Activated CD4-positive, alpha-beta T cell treated with anti-CD3 and anti-CD28 coated beads for 36 hours (primary cell): ENCODE data around the gene RAPGEF3. TPM values are rescaled to one million over a fixed set of nuclear protein-coding genes. Genes with fewer than 3 reads are reported as not detected.

Experiments
- ATAC-seq: fragments of 200-7000 bp; cut with Tn5 transposase; one replicate; pipeline ENCODE4 v1.10.0; 2021; ENCODE audit warnings: mild to moderate bottlenecking, moderate library complexity
- CTCF ChIA-PET: fragments of 350-600 bp; sonication (Branson Sonifier 250); formaldehyde crosslinking; loops from one replicate; lab custom pipeline; 2021; ENCODE audit warnings: antibody characterized with exemption; lab: Charles Lee
- POLR2A ChIA-PET: fragments of 350-600 bp; sonication (Branson Sonifier 250); formaldehyde crosslinking; loops from one replicate; lab custom pipeline; 2021; ENCODE audit warnings: antibody characterized with exemption, inconsistent platforms; lab: Charles Lee
- DNase-seq: peaks from one replicate; pipeline ENCODE4 v3.0.0-alpha.2; 2020
- H3K27ac Mint-ChIP-seq: one replicate; pipeline ENCODE4 v1.8.0; 2021; ENCODE audit warnings: mixed read lengths
- H3K27me3 Mint-ChIP-seq: one replicate; pipeline ENCODE4 v1.8.0; 2021; ENCODE audit warnings: mixed read lengths
- H3K36me3 Mint-ChIP-seq: one replicate; pipeline ENCODE4 v1.8.0; 2021; ENCODE audit warnings: low read depth, mixed read lengths
- H3K4me1 Mint-ChIP-seq: one replicate; pipeline ENCODE4 v1.8.0; 2021; ENCODE audit warnings: mixed read lengths
- H3K4me3 Mint-ChIP-seq: one replicate; pipeline ENCODE4 v1.8.0; 2021; ENCODE audit warnings: mild to moderate bottlenecking, moderate library complexity, mixed read lengths
- H3K9me3 Mint-ChIP-seq: one replicate; pipeline ENCODE4 v1.8.0; 2021; ENCODE audit warnings: low read depth, mixed read lengths
- intact Hi-C, 2 experiments: fragments of 100-400 bp; cut with DNase I in 1 of 2; cut with micrococcal nuclease in 1 of 2; formaldehyde crosslinking; loops; one replicate each; pipeline versions ENCODE4 v1.14.2 to v1.15.1; 2022 to 2024; cut with DNase I, micrococcal nuclease
- total RNA-seq, 2 experiments: library from RNA; stranded (reverse); gene quantifications; one replicate each; pipeline ENCODE4 v1.2.3, GENCODE V29; 2021

The RAPGEF3 gene
- total RNA-seq, 2 experiments from 2014 or later = 0.43 to 0.83 TPM

DNA sequence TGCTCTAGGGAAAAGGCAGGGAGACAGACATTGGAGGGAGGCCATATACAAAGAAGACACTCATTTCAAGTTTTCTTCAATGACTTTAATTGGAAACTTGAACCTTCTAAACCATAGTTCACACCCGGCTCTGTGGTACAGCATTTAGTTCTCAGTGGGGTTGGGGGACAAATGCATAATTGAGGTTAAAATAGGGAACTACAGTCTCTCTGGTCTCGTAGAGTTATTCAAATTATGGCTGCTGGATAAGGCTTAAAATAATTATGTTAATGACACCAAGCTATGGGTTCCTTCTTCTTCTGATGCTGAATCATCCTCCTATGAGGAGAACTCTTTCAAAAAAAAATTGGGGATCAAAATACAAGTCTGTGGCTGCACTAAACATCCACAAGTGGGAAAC lies 49.0 kb downstream of the RAPGEF3 start:
- H3K27ac Mint-ChIP-seq = no peak overlapping the region

DNA sequence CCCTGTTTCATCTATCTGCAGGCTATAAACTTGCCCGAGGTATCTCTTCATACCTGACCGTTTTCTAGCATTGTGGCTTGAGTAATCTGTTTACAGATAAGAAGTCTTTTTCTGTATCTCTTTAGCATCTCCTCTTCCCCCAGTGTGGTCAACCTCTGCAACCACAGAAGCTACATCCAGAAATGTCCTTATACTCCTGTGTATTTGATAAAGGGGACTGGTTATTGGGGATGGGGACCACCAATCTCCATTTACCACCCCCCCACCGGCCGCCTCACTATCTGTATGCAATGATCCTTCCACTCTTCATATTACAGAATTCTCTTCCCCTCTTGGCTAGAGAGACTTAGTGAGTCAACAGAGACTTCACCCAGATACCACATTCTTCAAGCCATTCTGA lies 49.4 kb downstream of the RAPGEF3 start:
- ATAC-seq (no peak), DNase-seq (no peak)
- H3K36me3 Mint-ChIP-seq = peaks cover 2% of the 10 kb centered on the region
- H3K27me3 Mint-ChIP-seq = no peaks in the 10 kb centered on the region
- no peaks in the 10 kb centered on the region for H3K9me3 Mint-ChIP-seq
- peaks cover 29% of the 10 kb centered on the region for H3K4me1 Mint-ChIP-seq
- ChIA-PET POLR2A (interaction anchor here (0.7 kb wide), 2 partner anchors 38 to 589 kb away, joined by 3 to 4 read pairs; no protein-coding TSS in a partner anchor), CTCF (interaction anchor here (0.6 to 22.8 kb wide), 2 partner anchors 15 to 64 kb away, joined by 5 to 341 read pairs; partner anchors contain the start of gene SLC48A1)
- H3K4me3 Mint-ChIP-seq = no peak overlapping the region
- intact Hi-C loops = loop anchor here (5.0 to 10.0 kb wide), 6 partner anchors 352 to 1494 kb away; partner anchors contain the start of genes CCDC184 (in 1 of the 2), SENP1 (in 1 of the 2) and SLC38A2 (in 1 of the 2)
- no peak overlapping the region for H3K27ac Mint-ChIP-seq

More for the DNA sequence above, 49.0 kb downstream of the RAPGEF3 start:
- DNase-seq (no peak), ATAC-seq (no peak)
- ChIA-PET CTCF (interaction anchor here (0.6 to 22.8 kb wide), 10 partner anchors 13 to 600 kb away, joined by 3 to 341 read pairs (median 3); partner anchors contain the start of gene SLC48A1), POLR2A (interaction anchor here (0.7 kb wide), 2 partner anchors 39 to 589 kb away, joined by 3 to 4 read pairs; no protein-coding TSS in a partner anchor)
- no peaks in the 10 kb centered on the region for H3K9me3 Mint-ChIP-seq
- intact Hi-C loops = loop anchor here (5.0 to 10.0 kb wide), 6 partner anchors 352 to 1495 kb away; partner anchors contain the start of genes CCDC184 (in 1 of the 2), SENP1 (in 1 of the 2) and SLC38A2 (in 1 of the 2)
- H3K4me1 Mint-ChIP-seq = peaks cover 27% of the 10 kb centered on the region
- H3K36me3 Mint-ChIP-seq = peaks cover 2% of the 10 kb centered on the region
- H3K4me3 Mint-ChIP-seq = no peak overlapping the region
- no peaks in the 10 kb centered on the region for H3K27me3 Mint-ChIP-seq

DNA sequence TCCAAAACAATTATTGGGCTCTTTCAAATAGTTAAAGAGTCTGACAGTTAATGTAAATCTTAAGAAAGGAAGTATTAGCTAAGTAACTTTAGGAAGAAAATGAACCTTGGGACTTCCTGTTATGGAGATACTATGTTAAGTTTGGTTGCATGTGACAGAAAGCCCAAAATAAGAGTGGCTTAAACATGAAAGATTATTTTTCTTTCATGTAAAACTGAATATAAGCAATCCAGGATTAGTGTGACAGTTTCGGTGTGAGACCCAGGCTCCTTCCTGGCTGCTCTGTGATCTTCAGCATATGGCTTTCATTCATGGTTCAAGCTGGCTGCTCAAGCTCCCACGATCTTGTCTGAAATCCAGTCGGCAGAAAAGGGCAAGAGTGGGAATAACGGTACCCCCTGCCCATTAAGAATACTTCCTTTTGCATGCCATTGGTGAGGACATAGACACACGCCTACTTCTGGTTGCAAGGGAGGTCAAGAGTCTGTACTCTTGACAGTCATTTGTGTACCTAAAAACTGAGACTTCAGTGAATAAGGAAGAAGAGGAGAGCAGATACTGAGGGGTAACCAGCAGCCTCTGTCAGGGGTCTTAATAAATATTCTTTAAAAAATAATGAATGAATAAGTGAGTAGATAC lies 50.7 kb downstream of the RAPGEF3 start:
- H3K27me3 Mint-ChIP-seq = no peaks in the 10 kb centered on the region
- peaks cover 11% of the 10 kb centered on the region for H3K36me3 Mint-ChIP-seq
- ChIA-PET POLR2A (no interaction called here), CTCF (interaction anchor here (0.8 to 22.8 kb wide), 10 partner anchors 10 to 256 kb away, joined by 3 to 341 read pairs (median 4); partner anchors contain the start of genes SLC48A1 and TMEM106C)
- no peak for ATAC-seq
- peak; percentile 15 for DNase-seq
- no peak overlapping the region for H3K4me3 Mint-ChIP-seq
- intact Hi-C loops = loop anchor here (5.0 to 10.0 kb wide), 6 partner anchors 351 to 1493 kb away; partner anchors contain the start of genes CCDC184 (in 1 of the 2), SENP1 (in 1 of the 2) and SLC38A2 (in 1 of the 2)
- peak overlapping the region; percentile 76 for H3K27ac Mint-ChIP-seq
- H3K4me1 Mint-ChIP-seq = peaks cover 40% of the 10 kb centered on the region
- no peaks in the 10 kb centered on the region for H3K9me3 Mint-ChIP-seq

DNA sequence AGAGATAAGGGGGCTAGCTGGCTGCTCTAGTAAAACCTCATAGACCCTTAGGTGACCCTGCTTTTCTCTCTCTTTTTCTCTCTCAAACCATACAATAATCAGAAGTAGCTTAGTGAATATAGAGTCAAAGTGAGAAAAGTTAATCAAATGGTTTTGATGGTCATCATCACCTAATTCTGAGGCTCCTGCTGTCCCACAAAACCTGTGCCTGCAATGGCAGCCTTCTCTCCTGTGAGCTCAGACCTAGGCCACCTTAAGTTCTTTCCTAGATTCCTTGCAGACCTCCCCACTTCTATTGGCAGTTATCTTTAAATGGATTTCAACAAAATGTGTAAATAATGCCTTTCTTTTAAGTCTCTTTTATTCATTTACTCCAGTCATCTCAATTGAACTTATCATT lies 51.3 kb downstream of the RAPGEF3 start:
- no peaks in the 10 kb centered on the region for H3K9me3 Mint-ChIP-seq
- H3K27me3 Mint-ChIP-seq = no peaks in the 10 kb centered on the region
- ATAC-seq = no peak
- no peak for DNase-seq
- H3K4me1 Mint-ChIP-seq = peaks cover 43% of the 10 kb centered on the region
- peak overlapping the region; percentile 76 for H3K27ac Mint-ChIP-seq
- ChIA-PET CTCF (interaction anchor here (0.6 to 22.8 kb wide), 16 partner anchors 8 to 256 kb away, joined by 3 to 341 read pairs (median 3); partner anchors contain the start of genes SLC48A1 and TMEM106C), POLR2A (interaction anchor here (0.7 kb wide), 1 partner anchor 629 kb away, joined by 6 read pairs; no protein-coding TSS in a partner anchor)
- H3K36me3 Mint-ChIP-seq = peaks cover 14% of the 10 kb centered on the region
- intact Hi-C loops = loop anchor here (5.0 to 10.0 kb wide), 6 partner anchors 350 to 1493 kb away; partner anchors contain the start of genes CCDC184 (in 1 of the 2), SENP1 (in 1 of the 2) and SLC38A2 (in 1 of the 2)
- H3K4me3 Mint-ChIP-seq = peak overlapping the region; percentile 53

DNA sequence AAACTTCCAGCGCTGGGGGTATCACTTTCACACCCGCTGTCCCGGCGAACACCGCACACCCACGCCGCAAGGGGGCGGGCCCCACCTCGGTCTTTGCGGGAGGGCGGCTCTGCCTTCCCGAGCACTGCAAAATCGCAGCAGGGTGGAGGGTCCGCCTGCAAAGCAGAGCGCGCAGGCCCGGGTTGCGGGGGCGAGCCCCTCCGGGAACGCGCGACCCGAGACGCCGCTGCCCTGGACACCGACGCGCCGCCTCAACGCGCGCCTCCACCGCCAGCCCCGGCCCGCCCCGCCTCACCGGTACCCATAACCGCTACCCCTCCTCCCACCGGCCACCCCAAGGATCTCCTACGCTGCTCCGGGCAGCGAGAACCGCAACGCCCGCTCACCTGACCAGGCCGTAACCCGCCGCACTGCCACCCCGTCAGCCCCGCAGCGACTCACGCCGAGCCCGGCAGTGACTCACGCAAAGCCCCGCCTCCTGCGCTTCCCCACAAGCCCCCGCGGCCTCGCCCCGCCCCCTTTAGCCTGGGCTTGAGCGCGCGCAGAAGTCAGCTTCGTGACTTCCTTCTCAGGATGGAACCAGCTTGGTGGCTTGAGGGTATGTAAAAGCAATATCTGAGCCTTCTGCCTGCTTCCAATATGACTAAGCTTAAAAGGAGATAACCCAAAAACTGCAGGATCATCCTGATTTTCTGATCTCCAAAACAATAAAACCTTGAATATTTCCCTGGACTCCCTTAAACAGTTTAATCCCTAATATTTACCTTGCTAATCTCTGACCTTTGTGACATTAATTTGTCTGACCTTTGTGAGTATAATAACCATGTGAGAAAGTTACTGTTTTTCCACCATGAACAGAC lies 52.9 kb downstream of the RAPGEF3 start, which contains the start of gene RPAP3:
Gene RPAP3, minus strand, starts transcription at position 465 of the 860 bp plus-strand sequence. CDS start 3,190 bp downstream, outside the sequence.
- ATAC-seq (peak; percentile 92), DNase-seq (peak; percentile 100)
- peaks cover 21% of the 10 kb centered on the region for H3K36me3 Mint-ChIP-seq
- CTCF ChIA-PET = interaction anchor here (0.6 to 22.8 kb wide), 9 partner anchors 10 to 1022 kb away, joined by 3 to 341 read pairs (median 6); partner anchors contain the start of gene SLC48A1
- H3K4me1 Mint-ChIP-seq = peaks cover 46% of the 10 kb centered on the region
- H3K9me3 Mint-ChIP-seq = no peaks in the 10 kb centered on the region
- H3K27me3 Mint-ChIP-seq = no peaks in the 10 kb centered on the region
- intact Hi-C loops = loop anchor here (1.0 to 10.0 kb wide), 16 partner anchors 103 to 1491 kb away; partner anchors contain the start of genes ASB8 (in 1 of the 2), CCDC184 (in 1 of the 2), KANSL2 (in 1 of the 2) and SENP1 (in 1 of the 2)
- peak within 1 kb of the TSS; percentile 89 for H3K4me3 Mint-ChIP-seq
- peak within 1 kb of the TSS; percentile 99 for H3K27ac Mint-ChIP-seq
- POLR2A ChIA-PET = interaction anchor here (0.6 to 1.2 kb wide), 3 partner anchors 25 to 617 kb away, joined by 3 to 4 read pairs (median 3); no protein-coding TSS in a partner anchor

DNA sequence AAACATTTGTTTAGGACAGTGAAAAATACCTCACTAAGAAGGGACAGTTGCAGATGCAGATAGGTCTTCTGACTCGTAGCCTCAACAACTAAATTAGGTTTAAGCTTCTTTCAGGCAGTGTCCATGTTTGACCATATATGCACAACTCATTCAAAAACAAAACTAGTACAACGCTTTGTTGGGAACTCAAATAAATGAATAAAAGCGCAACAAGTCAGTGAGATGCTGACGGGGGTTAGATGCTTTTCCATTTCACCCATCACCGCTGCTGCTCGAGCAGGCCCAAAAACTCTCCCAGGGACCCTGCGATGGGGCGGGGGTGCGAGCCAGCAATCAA lies 53.5 kb downstream of the RAPGEF3 start:
- Mint-ChIP-seq H3K36me3 (peaks cover 27% of the 10 kb centered on the region), H3K9me3 (no peaks in the 10 kb centered on the region), H3K27ac (peak overlapping the region; percentile 65), H3K4me1 (peaks cover 47% of the 10 kb centered on the region), H3K4me3 (peak overlapping the region; percentile 89), H3K27me3 (no peaks in the 10 kb centered on the region)
- POLR2A ChIA-PET = no interaction called here
- DNase-seq (no peak), ATAC-seq (no peak)
- intact Hi-C loops = loop anchor here (5.0 to 10.0 kb wide), 6 partner anchors 348 to 1490 kb away; partner anchors contain the start of genes CCDC184 (in 1 of the 2), SENP1 (in 1 of the 2) and SLC38A2 (in 1 of the 2)
- CTCF ChIA-PET = interaction anchor here (1.9 to 22.8 kb wide), 3 partner anchors 11 to 68 kb away, joined by 6 to 341 read pairs (median 7); partner anchors contain the start of gene SLC48A1

DNA sequence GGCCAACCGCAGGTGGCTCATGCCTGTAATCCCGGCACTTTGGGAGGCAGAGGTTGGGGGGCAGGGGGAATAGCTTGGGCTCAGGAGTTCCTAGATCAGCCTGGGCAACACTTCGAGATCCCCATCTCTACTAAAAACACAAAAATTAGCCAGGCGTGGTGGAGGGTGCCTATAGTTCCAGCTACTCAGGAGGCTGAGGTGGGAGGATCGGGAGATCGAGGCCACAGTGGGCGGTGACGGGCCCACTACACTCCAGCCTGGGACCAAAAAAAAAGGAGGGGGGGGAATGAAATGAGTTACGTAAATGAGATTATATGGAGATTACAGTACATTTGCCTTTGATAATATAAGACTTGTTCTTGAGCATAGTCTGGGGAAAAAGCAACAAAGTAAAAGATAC lies 54.0 kb downstream of the RAPGEF3 start:
- DNase-seq (no peak), ATAC-seq (no peak)
- intact Hi-C loops = loop anchor here (5.0 to 10.0 kb wide), 6 partner anchors 347 to 1490 kb away; partner anchors contain the start of genes CCDC184 (in 1 of the 2), SENP1 (in 1 of the 2) and SLC38A2 (in 1 of the 2)
- Mint-ChIP-seq H3K9me3 (no peaks in the 10 kb centered on the region), H3K36me3 (peaks cover 30% of the 10 kb centered on the region), H3K27me3 (no peaks in the 10 kb centered on the region), H3K4me3 (peak overlapping the region; percentile 89), H3K4me1 (peaks cover 46% of the 10 kb centered on the region), H3K27ac (peak overlapping the region; percentile 65)
- ChIA-PET POLR2A (interaction anchor here (0.7 kb wide), 1 partner anchor 53 kb away, joined by 3 read pairs; no protein-coding TSS in a partner anchor), CTCF (interaction anchor here (1.2 to 2.7 kb wide), 3 partner anchors 10 to 673 kb away, joined by 3 to 7 read pairs (median 6); no protein-coding TSS in a partner anchor)

DNA sequence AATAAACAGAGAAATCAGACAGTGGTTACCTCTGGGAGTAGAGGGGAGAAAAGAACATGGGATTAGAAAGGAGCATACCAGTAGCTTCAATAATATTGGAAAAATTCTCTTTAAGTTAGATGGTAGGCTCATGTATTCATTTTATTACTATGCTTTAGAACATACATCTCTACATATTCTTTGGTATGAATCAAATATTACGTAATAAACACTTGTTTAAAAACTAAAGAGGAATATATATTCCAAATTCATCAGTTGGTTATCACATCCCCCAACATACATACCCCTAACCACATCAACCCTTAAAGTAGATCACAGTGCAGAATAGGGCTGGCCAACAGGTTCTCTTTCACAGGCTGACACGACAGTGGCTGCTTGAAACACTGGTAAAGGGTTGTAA lies 58.4 kb downstream of the RAPGEF3 start:
- Mint-ChIP-seq H3K4me1 (peaks cover 24% of the 10 kb centered on the region), H3K27ac (no peak overlapping the region), H3K27me3 (no peaks in the 10 kb centered on the region), H3K9me3 (no peaks in the 10 kb centered on the region), H3K36me3 (peaks cover 54% of the 10 kb centered on the region), H3K4me3 (no peak overlapping the region)
- ATAC-seq = no peak
- ChIA-PET POLR2A (no interaction called here), CTCF (interaction anchor here (1.2 to 1.4 kb wide), 2 partner anchors 132 to 173 kb away, joined by 3 to 5 read pairs; no protein-coding TSS in a partner anchor)
- intact Hi-C loops = loop anchor here (10.0 kb wide), 3 partner anchors 485 to 1485 kb away; partner anchors contain the start of gene CCDC184 (in 1 of the 2)
- no peak for DNase-seq

DNA sequence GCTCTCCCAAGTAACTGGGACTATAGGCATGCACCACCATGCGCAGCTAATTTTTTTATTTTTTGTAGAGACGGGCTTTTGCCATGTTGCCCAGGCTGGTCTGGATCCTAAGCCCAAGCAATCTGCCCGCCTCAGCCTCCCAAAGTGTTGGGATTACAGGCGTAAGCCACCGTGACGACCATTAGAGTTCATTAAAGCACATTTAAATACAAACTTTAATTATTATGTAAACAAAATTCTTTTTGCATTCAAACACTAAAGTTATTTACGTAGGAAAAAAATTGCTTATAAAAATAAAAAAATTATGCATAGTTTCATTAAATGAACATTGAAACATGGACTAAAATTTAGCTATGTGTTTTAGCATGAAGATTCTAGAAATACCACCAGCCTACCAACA lies 60.0 kb downstream of the RAPGEF3 start:
- Mint-ChIP-seq H3K4me3 (no peak overlapping the region), H3K36me3 (peaks cover 56% of the 10 kb centered on the region), H3K9me3 (no peaks in the 10 kb centered on the region), H3K27me3 (no peaks in the 10 kb centered on the region), H3K27ac (no peak overlapping the region), H3K4me1 (peaks cover 14% of the 10 kb centered on the region)
- CTCF ChIA-PET = interaction anchor here (1.1 kb wide), 1 partner anchor 17 kb away, joined by 3 read pairs; no protein-coding TSS in a partner anchor
- ATAC-seq = no peak
- no peak for DNase-seq
- intact Hi-C loops = no loop called here
- POLR2A ChIA-PET = no interaction called here

DNA sequence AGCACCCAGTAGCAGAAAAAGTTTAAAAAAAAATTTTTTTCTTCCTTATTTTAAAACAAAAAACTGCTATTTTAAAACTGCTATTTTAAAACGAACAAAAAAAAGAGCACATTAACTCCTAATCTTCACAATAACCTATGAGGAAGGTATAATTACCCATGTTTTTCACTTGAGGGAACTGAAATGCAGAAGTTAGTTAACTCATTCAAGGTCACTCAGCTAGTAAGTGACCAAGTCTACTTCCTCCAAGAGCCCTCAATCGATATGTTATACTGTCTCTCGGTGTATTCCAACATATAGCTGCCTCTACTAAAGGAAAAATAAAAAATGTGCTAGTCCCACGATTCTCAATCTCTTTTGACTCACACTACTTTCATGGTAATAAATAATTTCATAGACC lies 60.6 kb downstream of the RAPGEF3 start:
- H3K27me3 Mint-ChIP-seq = no peaks in the 10 kb centered on the region
- intact Hi-C loops = no loop called here
- H3K9me3 Mint-ChIP-seq = no peaks in the 10 kb centered on the region
- peaks cover 58% of the 10 kb centered on the region for H3K36me3 Mint-ChIP-seq
- DNase-seq (no peak), ATAC-seq (no peak)
- ChIA-PET CTCF (interaction anchor here (1.1 to 1.2 kb wide), 2 partner anchors 18 kb away, joined by 3 to 6 read pairs; no protein-coding TSS in a partner anchor), POLR2A (no interaction called here)
- peaks cover 9% of the 10 kb centered on the region for H3K4me1 Mint-ChIP-seq
- no peak overlapping the region for H3K27ac Mint-ChIP-seq
- H3K4me3 Mint-ChIP-seq = no peak overlapping the region
